NCI-H146 treated with DMSO at 0.1 percent for 48 hours (cell line): ENCODE results near the gene SPACA6.

Experiments
- DNase-seq: peaks from one replicate; lab custom pipeline; 2025; ENCODE audit not compliant: unreplicated experiment; lab: John Stamatoyannopoulos, UW

The SPACA6 gene

DNA sequence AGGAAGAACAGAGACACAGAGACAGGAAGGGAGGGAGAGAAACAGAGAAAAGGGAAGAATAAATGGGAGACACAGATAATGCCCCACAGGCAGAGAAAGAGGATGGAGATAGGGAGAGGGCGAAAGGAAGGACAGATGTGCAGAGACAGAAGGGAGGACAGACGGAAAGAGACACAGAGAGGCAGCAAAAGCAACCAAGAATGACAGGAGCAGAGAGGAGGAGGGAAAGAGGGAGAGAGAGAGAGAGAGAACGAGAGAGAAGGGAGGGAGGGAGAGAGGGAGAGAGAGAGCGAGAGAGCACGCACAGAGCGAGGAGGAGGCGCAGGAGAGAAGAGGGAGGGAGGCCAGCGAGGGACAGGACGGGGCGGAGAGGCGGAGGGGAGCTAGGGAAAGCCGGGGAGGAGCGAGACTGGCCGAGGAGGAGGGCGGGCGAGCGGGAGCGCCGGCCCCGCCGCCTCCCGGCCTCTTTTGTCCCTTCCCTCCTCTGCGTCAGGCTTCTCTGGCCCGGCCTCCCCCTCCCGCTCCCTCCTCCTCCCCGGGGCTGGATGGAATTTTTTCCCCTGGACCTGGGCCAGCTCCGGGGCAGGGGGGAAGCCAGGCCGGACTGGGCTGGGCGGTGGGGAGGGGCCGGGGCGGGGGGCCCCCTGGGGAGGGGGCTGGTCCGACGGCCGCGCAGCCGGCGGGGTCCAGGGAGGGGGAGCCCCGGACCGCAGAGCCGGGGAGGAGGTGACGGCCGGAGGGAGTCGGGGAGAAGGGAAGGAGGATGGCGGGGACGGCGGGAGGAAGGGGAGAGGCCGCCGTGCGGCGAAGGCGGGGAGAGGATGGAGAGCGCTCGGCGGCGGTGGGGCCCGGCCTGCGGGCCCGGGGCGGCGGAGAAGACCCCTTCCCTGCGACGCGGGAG lies 4.2 kb upstream of the SPACA6 start:
- DNase-seq: peak; percentile 77

DNA sequence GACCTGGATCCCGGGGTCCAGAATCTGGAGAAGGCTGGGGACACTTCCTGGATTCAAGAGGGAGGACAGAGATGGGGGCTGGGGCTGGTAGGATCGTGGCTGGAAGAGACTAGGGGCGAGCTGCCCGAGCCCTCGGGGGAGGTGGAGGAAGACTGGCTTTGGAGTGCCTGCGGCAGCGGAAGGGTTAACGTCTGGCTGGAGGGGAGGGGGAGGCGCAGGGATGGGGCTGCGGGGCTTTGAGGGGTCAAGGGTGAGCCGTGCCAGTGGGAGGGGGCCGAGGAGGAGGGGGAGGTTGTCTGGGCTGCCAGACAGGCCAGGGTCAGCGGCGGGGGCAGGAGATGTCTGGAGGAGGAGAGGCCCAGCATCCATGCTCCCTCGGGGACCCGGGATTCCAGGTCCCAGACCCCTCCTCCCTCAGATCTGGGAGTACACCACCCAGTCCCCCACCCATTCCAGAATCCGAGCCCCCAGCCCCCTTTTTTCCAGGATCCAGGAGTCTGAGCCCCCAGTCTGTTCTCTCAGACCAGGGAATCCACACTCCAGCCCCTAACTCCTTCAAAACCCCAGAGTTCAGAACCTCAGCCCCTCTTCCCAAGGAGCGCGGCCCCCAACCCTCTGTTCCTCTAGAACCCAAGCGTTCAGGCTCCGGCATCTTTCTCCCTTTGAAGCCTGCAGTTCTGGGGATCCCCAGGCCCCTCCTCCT lies 3.2 kb upstream of the SPACA6 start:
- DNase-seq: no peak

DNA sequence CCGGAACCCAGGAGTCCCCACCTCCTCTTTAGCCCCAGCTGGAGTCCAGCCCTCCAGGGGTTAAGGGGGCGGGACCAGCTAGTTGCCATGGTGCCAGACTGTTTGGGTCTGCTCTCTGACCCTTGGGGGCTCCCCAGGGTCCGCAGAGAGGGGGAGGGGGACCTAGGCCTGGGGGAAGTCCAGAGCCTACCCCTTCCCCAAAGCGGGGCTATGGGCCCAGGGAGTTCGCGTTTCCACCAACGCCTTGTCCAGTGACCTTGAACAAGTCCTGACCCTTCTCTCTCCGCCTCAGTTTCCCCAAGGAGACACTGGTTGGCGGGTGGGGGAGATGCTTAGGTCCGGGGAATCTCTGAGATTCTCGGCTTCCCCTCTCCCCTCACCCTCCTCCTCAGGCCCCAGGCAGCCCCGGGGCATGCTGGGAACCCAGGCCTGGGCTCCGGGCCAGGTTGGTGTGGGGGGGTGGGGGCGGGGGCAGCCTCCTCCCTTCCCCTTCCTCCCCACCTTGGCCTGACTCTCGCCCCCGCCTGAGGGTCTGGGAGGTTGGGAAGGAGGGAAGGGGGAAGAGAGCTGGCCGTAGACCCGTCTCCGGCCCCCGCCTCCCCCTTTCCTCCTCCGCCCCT lies 2.6 kb upstream of the SPACA6 start:
- no peak for DNase-seq

DNA sequence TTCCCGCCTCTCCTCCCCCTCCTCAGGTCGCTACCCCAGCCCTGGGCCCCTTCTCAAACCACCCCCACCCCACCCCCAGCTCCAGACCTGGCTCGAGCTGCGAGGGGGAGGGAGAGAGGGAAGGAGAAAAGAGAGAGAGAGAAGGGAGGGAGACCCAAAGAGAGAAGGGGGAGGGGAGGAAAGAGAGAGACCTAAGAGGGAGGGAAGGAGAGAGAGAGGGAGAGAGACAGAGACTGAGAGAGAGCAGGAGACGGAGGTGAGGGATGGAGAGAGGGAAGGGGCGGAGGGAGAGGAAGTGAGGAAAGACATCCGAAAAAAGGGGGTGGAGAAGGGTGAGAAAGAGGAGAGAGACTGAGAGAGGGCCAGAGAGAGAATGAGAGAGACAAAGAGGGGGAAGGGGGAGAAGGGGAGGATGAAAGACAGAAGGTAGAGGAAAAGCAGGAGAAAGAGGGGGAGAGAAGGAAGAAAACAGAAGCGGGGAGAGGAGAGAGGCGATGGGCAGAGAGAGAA lies 2.0 kb upstream of the SPACA6 start:
- no peak for DNase-seq

DNA sequence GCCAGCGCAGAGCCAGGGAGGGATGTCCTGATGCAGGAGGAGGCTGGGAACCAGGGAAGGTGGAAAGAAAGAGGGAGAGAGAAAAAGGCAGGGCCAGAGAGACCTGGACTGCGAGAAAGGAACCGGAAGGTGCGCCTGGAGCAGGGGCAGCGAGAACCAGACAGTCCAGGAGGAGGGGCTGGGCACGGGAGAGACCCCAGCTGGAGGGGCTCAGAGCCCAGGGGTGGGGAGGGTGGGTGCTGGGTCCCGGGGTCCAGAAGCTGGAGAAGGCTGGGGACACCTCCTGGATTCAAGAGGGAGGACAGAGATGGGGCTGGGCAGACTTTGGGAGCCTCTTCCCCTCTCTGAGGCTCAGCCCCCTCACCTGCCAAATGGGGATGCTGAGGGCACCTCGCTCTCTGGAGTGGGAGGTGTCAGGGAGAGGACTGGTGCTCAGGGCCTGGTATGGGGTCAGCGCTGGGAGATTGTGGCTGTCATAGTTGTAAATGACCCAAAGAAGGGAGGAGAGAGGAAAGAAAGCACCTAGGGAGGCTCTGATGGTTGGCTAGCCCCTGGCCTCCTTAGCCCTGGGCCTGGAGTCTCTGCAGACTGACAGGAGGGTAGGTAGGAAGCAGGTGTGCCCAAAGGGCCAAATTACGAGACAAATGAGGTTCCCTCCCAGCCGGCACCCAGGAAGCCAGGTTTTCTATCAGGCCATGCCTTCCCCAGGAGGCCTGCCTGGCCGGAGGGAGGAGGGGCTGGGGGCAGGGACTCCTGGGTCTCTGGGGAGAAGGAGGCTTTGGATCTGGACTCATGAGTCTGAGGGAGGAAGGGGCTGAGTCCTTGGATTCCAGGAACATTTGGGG lies 1.3 kb upstream of the SPACA6 start:
- DNase-seq: no peak

DNA sequence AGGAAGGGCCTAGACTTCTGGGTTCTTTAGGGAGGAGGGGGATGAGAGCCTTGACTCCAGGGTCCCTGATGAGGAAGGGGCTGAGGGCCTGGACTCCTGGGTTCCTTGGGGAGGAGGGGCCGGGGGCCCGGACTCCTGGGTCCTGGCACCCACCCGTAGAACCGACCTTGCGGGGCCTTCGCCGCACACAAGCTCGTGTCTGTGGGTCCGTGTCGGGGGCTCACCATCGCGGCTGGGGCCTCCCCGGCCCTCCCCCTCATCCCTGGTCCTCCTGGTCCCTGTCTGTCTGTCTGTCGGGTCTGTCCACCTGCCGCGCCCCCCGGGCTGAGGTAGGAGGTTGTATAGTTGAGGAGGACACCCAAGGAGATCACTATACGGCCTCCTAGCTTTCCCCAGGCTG lies 662 bp upstream of the SPACA6 start:
- DNase-seq: no peak

DNA sequence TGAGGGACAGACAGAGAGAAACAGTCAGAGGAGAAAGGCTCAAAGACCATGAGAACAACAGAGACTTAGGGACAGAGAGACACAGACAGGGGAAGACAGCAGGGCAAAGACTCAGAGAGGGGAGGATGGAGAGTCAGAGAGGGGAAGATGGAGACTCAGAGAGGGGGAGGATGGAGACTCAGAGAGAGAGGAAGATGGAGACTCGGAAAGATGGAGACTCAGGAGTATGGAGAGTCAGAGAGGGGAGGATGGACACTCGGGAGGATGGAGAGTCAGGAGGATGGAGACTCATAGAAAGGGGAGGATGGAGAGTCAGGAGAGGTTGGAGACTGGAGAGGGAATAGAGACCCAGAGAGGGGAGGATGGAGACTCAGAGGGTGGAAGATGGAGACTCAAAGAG lies 689 bp downstream of the SPACA6 start:
- no peak for DNase-seq

DNA sequence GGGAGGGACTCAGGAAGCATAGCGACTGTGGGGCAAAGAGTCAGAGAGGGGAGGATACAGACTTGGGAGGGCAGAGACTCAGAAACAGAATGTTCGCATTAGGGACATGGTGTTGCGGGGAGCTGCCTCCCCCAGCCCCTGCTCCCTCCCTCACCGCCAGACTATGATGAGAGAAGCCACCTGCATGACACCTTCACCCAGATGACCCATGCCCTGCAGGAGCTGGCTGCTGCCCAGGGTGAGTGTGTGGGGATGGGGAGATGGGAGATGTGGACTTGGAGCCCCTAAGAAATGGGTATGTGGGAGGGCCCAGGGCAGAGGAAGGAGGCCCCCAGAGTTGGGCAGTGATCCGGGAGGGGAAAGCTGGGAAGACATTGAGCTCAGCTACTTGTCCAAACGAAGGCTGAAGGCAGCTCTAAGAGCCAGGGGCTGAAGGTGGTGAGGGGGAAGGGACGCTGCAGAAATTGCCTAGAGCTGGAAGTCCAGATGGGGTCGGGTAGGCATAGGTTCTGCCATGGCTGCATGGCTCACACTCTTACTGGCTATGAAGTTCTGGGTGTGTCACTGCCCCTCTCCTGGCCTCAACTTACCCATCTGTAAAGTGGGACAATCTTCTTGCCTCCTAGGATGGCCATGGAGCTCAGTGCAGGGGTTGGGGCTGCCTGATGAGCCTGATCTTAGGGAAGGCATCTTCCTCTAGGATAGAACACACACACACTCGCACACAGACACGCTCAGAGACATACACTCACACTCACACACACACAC lies 1.4 kb downstream of the SPACA6 start:
- no peak for DNase-seq

DNA sequence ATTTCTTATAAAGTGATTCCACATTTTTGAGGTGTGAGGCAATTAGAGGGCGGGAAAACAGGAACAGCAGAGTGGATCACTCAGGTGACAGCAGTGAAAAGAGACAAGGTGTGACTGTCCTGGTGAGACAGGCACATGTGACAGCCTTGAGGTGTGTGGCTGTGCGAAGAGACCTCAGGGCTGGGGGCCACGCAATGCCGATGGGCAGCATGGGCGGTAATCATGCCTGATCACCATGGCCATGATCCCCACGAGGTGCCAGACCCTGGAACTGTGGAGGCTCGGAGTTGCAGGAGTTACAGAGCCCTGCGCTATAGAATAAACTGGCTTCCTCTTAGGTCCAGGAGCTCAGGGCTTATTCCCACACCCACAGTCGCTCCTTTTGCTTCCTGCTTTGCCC lies 2.0 kb downstream of the SPACA6 start:
- DNase-seq: no peak

DNA sequence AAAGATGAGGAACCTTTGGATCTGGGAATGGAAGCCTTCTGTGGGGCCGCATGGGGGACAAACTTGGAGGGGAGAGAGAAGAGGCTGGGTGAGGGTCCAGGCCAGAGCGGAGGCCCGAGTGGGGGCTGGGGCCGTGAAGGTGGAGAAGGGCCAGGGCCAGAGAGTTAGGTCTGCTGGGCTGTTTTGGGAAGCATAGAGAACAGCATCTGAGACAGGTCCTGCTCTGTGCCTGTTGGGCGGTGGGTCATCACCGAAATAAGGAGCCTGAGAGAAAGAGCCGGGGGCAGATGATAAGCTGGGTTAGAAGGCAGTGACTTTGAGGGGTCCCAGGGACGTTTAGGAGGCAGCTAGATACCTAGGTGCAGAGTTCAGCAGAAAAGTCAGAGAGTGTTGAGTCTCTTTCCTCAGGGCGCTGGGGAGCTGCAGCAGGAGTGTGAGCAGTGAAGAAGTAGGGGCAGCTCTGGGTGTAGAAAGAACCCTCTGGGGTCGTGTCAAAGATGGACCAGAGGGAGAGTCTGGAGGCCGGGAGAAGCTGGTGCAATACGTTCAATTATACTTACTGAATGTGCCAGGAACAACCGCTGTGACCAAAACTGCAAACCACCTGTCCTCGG lies 2.7 kb downstream of the SPACA6 start:
- no peak for DNase-seq

DNA sequence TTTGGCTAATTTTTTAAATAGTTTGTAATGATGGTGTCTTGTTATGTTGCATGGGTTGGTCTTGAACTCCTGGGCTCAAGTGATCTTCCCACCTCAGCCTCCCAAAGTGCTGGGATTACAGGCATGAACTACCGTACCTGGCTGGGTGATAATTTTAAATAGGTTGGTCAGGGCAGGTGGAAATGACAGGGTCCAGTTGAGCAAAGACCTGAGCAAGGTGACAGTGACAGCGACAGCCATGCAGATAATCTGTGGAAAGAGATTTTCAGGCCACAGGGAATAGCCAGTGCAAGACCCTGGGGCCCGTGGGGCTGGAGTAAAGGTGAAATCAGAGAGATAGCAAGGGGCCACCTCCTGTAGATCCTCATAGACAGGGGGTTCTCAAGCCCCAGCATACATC lies 3.5 kb downstream of the SPACA6 start:
- DNase-seq: no peak

DNA sequence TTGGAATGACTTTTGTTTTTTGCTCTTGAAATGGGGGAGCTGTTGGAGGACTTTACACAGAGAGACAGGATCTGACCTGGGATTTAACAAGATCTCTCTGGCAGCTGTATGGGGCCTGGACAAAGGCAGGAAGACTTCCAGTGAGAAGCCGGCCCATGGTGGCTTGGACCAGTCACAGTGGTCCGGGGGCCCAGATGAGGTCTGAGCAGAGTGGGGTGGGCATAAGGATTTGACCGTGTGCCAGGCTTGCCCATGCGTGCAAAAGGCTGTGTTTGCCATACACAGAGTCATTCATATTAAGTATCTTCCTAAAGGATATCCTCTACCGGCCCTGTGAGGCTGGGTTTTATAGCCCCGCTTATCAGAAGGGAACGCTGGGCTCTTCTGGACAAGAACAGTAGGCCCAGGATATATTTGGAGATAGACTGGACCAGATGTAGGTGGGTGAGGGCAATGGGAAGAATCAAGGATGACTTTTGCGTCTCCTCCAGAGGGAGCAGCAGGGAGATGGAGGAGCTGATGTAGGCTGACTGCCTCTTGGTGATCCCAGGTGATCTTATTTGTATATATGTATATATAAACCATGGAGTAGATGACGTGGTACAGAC lies 4.1 kb downstream of the SPACA6 start:
- DNase-seq: no peak

DNA sequence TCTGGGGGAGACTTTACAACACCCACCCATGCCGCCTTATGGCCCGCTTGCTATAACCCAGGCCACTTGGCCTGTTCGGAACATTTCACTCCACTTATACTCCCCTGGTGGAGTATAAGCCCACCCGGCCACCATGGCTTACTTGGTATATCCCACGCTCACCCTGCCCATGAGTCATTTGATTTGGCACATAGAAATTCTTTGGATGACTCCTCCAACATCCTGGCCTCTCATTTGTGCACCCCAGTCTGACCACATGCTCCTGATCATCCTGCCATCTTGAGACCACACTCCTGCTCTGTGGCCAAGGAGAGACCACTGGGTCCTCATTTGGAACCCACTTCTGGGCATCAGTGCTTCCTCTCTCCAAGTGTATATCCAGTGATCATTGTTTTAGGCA lies 5.2 kb downstream of the SPACA6 start:
- no peak for DNase-seq

DNA sequence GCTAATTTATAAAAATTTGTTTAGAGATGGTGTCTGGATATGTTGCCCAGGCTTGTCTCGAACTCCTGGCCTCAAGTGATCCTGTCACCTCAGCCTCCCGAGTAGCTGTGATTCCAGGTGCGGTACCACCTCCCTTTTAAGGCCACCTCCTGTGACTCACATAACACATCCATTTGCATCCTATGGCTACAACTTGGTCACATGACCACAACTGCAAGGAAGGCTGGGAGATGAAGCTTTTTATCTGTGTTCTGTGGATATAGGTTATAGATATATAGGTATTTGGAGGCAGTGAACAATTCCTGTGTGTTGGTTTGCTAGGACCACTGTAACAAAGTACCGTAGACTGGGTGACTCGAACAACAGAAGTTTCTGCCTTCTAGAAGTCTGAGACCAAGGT lies 6.0 kb downstream of the SPACA6 start:
- no peak for DNase-seq

DNA sequence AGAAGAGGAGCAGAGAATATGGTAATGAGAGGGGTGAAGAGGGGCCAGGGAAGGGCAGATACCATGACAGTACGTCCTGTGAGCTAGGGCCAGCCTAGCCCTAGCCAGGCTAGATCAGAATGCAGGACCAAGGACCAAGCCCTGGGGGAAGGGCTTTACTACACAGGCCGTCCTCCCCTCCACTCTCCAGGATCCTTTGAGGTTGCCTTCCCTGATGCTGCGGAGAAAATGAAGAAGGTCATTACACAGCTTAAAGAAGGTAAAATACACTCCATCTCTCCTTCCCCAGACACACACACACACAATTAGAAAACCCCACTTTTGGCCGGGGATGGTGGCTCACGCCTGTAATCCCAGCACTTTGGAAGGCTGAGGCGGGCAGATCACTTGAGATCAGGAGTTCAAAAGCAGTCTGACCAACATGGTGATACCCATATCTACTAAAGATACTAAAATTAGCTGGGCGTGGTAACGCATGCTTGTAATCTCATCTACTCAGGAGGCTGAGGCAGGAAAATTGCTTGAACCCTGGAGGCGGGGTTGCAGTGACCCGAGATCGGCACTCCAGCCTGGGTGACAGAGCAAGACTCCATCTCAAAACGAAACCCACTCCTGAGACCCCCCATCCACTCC lies 8.5 kb downstream of the SPACA6 start:
- no peak for DNase-seq

DNA sequence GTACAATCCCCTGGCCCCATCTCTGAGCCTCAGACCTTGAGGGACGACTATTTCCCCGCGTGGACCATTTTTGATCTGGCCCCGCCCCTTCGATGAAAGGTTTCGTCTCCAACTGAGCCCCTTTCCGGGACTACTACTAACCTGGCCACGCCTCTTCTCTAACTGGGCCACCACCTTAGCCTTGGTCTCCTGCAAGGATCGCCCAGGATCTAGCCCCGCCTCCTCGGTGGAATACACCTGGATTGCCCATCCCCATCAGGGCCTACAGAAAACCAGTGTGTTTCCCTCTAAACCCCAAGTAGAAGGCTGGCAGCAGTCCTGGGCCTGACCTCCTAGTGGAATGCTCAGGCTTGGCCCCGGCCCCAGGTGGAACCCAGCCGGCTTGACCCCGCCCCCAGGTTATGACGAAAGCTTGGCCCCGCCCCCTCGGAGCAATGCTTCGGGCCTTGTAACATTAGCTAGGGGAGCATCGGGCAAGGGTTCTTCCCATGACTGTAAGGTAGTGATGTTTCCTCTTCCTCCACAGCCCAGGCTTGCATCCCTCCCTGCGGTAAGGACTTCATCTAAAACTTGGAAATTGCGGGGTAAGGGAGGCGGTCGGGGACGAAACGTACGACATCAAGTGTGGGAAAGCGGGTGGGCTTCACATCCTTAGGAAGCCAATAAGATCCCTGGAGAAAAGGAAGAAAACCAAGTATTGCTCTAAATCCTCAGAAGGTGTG lies 9.1 kb downstream of the SPACA6 start:
- DNase-seq: no peak

DNA sequence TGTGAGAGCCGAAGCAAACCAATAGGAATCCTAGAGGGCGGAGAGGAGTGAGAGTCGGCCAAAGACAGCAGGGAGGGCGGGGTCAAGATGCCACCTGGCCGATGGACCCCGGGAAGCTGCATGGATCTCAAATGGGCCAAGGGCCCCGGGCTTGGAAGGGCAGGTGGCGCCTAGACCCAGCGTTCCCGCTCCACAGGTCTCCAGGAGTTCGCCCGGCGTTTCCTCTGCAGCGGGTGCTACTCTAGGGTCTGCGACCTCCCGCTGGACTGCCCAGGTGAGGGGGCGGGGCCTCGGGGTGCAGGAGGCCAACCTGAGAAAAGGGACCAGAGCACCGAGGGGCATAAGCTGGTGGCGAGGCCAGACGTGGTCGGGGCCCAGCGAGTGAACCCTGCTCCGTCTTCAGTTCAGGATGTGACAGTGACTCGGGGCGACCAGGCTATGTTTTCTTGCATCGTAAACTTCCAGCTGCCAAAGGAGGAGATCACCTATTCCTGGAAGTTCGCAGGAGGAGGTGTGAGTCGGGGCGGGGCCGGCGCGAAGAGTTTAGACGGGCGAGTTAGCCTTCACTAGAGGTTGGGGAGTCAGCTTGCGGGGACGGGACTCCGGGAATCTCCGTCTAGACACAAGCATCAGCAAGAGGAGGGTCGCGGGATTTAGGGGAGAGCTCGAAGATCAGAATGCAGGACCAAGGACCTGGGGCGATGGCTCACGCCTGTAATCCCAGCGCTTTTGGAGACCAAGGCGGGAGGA lies 9.9 kb downstream of the SPACA6 start:
- DNase-seq: no peak
